Subcutaneous abdominal adipose tissue (tissue), 5 donors: ENCODE results near the gene FAM89B.

Experiments
- H3K27ac ChIP-seq: one replicate; pipeline ENCODE4 v1.7.0; 2013; ENCODE audit warnings: low read depth, mild to moderate bottlenecking, inconsistent platforms, low read length, moderate library complexity
- H3K27me3 ChIP-seq, 5 donors: one replicate each; pipeline ENCODE4 v1.7.0; 2013; ENCODE audit warnings: low read length in 5 of 5, inconsistent platforms in 1 of 5; ENCODE audit not compliant: control insufficient read depth in 5 of 5, insufficient read depth in 4 of 5
- H3K36me3 ChIP-seq, 5 donors: one replicate each; pipeline ENCODE4 v1.7.0; 2013; ENCODE audit warnings: low read length in 5 of 5; ENCODE audit not compliant: control insufficient read depth in 5 of 5, insufficient read depth in 5 of 5
- H3K4me1 ChIP-seq, 5 donors: one replicate each; pipeline ENCODE4 v1.7.0; 2013; ENCODE audit warnings: low read length in 5 of 5, mild to moderate bottlenecking in 3 of 5, moderate library complexity in 1 of 5; ENCODE audit not compliant: control insufficient read depth in 5 of 5, insufficient read depth in 5 of 5
- H3K4me3 ChIP-seq, 5 donors: one replicate each; pipeline ENCODE4 v1.7.0; 2013; ENCODE audit warnings: low read length in 5 of 5, low read depth in 1 of 5
- H3K9ac ChIP-seq, 5 donors: one replicate each; pipeline ENCODE4 v1.7.0; 2013; ENCODE audit warnings: low read length in 5 of 5, mild to moderate bottlenecking in 4 of 5, moderate library complexity in 3 of 5
- H3K9me3 ChIP-seq, 5 donors: one replicate each; pipeline ENCODE4 v1.7.0; 2013; ENCODE audit warnings: low read length in 5 of 5; ENCODE audit not compliant: control insufficient read depth in 5 of 5
- donor health status: healthy.
- donor health status: healthy.
- donor health status: healthy.
- donor health status: healthy.
- donor health status: healthy.

Gene FAM89B

GRCh38 chr11:65574811-65575567 lies 2.7 kb downstream of the FAM89B start:
- peak overlapping the region; percentile 50 to 97 (median 72) for H3K4me3 ChIP-seq
- H3K9ac ChIP-seq = peak overlapping the region; percentile 59 to 88 (median 74)
- H3K27me3 ChIP-seq = no peaks in the 10 kb centered on the region
- peaks cover 9 to 75% (median 68%) of the 10 kb centered on the region in 5 donors for H3K4me1 ChIP-seq
- peaks cover 0 to 19% (median 9%) of the 10 kb centered on the region in 5 donors for H3K36me3 ChIP-seq
- H3K9me3 ChIP-seq = no peaks in the 10 kb centered on the region
- peak overlapping the region; percentile 84 for H3K27ac ChIP-seq

- Histone ChIP-seq H3K4me3 (peak within 1 kb of the TSS; percentile 66 to 97 (median 72)), H3K36me3 (peaks cover 0 to 26% (median 16%) of the 10 kb centered on the region in 5 donors), H3K9me3 (no peaks in the 10 kb centered on the region), H3K9ac (peak within 1 kb of the TSS; percentile 63 to 88 (median 81)), H3K27ac (peak within 1 kb of the TSS; percentile 84), H3K4me1 (peaks cover 9 to 71% (median 65%) of the 10 kb centered on the region in 5 donors), H3K27me3 (no peaks in the 10 kb centered on the region)
These were observed 3.4 kb downstream of the FAM89B start, which contains the start of gene EHBP1L1 for GRCh38 chr11:65575568-65576231. Gene EHBP1L1, plus strand, starts transcription at chr11:65576053. Its CDS starts 250 bp downstream, at chr11:65576303.

DNA sequence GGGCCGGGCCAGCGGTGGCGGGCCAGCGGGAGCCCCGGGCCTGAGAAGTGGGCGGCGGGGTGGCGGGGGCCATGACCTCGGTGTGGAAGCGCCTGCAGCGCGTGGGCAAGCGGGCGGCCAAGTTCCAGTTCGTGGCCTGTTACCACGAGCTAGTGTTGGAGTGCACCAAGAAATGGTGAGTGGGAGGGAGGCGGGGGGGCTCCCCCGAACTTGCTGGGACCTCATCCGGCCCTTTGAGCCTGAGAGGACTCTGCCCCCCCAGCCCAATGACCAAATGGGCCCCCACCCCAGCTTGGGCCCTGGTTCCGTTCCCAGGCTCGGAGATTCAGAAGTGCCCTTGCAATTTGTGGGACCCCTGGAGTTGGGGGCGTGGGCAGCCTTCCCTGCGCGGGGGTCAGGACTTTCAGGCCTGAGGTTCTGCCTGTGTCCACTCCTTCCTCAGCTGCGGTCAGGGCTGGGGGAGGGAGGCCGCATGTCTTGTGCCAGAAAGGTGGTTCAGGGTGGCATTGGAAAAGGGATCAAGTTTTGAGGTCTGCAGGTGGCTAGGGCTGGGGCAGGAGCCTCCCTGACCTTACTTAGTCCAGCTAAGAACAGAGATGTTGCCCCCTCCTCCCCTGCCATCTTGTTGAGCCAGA lies 4.0 kb downstream of the FAM89B start:
- Histone ChIP-seq H3K27ac (peak overlapping the region; percentile 75), H3K36me3 (peaks cover 0 to 32% (median 21%) of the 10 kb centered on the region in 5 donors), H3K27me3 (no peaks in the 10 kb centered on the region), H3K9me3 (no peaks in the 10 kb centered on the region), H3K4me3 (peak overlapping the region; percentile 62 to 77 (median 66)), H3K9ac (peak overlapping the region; percentile 28 to 81 (median 43)), H3K4me1 (peaks cover 9 to 64% (median 58%) of the 10 kb centered on the region in 5 donors)

DNA sequence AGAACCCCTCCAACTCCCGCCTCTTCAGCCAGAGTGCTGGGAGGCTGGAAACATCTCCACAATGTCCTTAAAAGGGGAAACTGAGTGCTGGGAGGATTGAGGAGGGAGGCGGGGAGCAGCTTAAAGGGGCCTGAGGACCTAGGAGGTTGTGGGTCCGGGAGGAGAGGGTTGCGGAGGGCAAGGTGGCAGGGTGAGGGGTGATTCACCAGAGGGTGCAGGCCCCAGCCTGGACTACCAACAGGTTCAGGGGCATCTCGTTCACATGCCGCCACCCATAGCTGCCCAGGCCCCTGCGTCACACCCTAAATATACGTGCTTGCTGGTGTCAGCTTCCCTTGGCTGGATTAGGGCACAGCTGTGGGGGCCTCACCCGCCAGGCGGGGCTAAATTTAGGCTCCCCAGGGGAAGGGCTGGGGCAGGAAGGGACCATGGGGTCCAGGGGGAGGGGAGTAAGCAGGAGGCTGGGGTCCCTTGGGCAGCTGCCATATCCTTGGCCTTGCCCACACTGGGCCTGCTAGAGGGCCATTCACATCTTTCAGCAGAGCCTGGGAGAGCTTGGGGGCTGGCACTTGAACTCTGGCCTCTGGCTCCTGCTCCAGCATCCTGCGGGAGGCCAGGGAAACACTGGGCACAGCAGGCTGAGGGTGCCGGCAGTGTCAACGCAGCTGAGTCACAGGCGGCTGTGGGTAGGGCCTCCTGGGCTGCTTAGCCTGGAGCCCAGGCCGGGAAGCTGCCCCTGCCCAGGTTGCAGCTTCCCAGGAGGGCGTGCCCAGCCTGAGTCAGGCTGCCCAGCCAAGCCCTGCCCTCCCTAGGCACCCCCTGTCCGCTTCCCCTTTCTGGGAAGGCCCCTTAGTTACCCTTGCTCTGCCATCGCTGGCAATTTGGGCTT lies 4.8 kb downstream of the FAM89B start:
- peak overlapping the region; percentile 28 to 81 (median 43) for H3K9ac ChIP-seq
- H3K4me1 ChIP-seq = peaks cover 5 to 57% (median 51%) of the 10 kb centered on the region in 5 donors

GRCh38 chr11:65577756-65578109 lies 5.4 kb downstream of the FAM89B start:
- Histone ChIP-seq H3K9me3 (no peaks in the 10 kb centered on the region), H3K4me1 (peaks cover 5 to 55% (median 50%) of the 10 kb centered on the region in 5 donors), H3K27ac (peak overlapping the region; percentile 75), H3K9ac (peak overlapping the region in 3 of 5 donors; percentile 21 to 71 (median 43)), H3K27me3 (no peaks in the 10 kb centered on the region), H3K4me3 (peak overlapping the region; percentile 25 to 77 (median 66)), H3K36me3 (peaks cover 0 to 43% (median 29%) of the 10 kb centered on the region in 5 donors)

More for the DNA sequence above, 4.8 kb downstream of the FAM89B start:
- Histone ChIP-seq H3K36me3 (peaks cover 0 to 39% (median 29%) of the 10 kb centered on the region in 5 donors), H3K27me3 (no peaks in the 10 kb centered on the region), H3K27ac (peak overlapping the region; percentile 75), H3K9me3 (no peaks in the 10 kb centered on the region), H3K4me3 (peak overlapping the region; percentile 62 to 77 (median 66))

GRCh38 chr11:65578134-65578533 lies 5.8 kb downstream of the FAM89B start:
- Histone ChIP-seq H3K27me3 (no peaks in the 10 kb centered on the region), H3K4me3 (peak overlapping the region in 3 of 5 donors; percentile 62 to 77 (median 73)), H3K4me1 (peaks cover 5 to 51% (median 47%) of the 10 kb centered on the region in 5 donors), H3K9ac (peak overlapping the region in 1 of 5 donors; percentile 71), H3K9me3 (no peaks in the 10 kb centered on the region), H3K36me3 (peaks cover 0 to 43% (median 29%) of the 10 kb centered on the region in 5 donors), H3K27ac (peak overlapping the region; percentile 75)

GRCh38 chr11:65578667-65579066 lies 6.3 kb downstream of the FAM89B start:
- Histone ChIP-seq H3K27ac (no peak overlapping the region), H3K4me3 (no peak overlapping the region), H3K36me3 (peaks cover 0 to 44% (median 30%) of the 10 kb centered on the region in 5 donors), H3K9ac (no peak overlapping the region), H3K9me3 (no peaks in the 10 kb centered on the region), H3K4me1 (peaks cover 5 to 46% (median 41%) of the 10 kb centered on the region in 5 donors), H3K27me3 (no peaks in the 10 kb centered on the region)

DNA sequence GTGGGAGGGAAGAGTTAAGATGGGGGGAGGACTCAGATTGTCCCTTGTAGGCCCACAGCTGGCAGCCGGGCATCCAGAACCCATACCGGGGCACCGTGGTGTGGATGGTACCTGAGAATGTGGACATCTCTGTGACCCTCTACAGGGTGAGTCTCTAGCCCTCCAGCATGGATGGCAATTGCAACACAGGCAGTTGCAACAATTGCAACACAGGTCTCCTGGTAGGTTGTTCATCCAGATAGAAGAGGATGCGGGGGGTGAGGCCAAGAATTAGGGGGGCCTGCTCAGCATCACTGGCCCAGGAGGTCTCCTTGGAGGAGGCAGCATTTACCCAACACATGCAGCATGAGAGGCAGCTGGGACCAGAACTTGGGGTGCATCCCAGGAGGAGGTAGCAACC lies 7.0 kb downstream of the FAM89B start:
- Histone ChIP-seq H3K27me3 (no peaks in the 10 kb centered on the region), H3K36me3 (peaks cover 0 to 51% (median 36%) of the 10 kb centered on the region in 5 donors), H3K9ac (no peak overlapping the region), H3K4me1 (peaks cover 5 to 42% (median 38%) of the 10 kb centered on the region in 5 donors), H3K4me3 (no peak overlapping the region), H3K27ac (no peak overlapping the region), H3K9me3 (no peaks in the 10 kb centered on the region)

GRCh38 chr11:65580031-65580692 lies 7.8 kb downstream of the FAM89B start:
- Histone ChIP-seq H3K4me3 (no peak overlapping the region), H3K36me3 (peaks cover 0 to 57% (median 41%) of the 10 kb centered on the region in 5 donors), H3K27ac (no peak overlapping the region), H3K27me3 (no peaks in the 10 kb centered on the region), H3K9ac (no peak overlapping the region), H3K9me3 (no peaks in the 10 kb centered on the region), H3K4me1 (peaks cover 3 to 33% (median 31%) of the 10 kb centered on the region in 5 donors)
